CD4-positive, alpha-beta T cell treated with Interleukin-2 at 100 ng/mL for 4 hours (primary cell): ENCODE data around the gene RUFY3.
A peak's percentile ranks its signal among the peaks of the same experiment; 100 is the strongest.
"Not testable (repeated sequence)": the region's sequence is repeated elsewhere in the genome, so short reads cannot be mapped to it uniquely, and the experiment has no call there.

ENCODE experiments used
- DNase-seq: peaks from one replicate; pipeline ENCODE4 v3.0.0-alpha.2; 2020; ENCODE audit warnings: low spot score

The RUFY3 gene

GRCh38 chr4:70721747-70722146, at the start of gene RUFY3:
Gene RUFY3 (plus strand): TSS chr4:70721964. CDS start chr4:70722574, 610 bp downstream.
- DNase-seq, result no peak

GRCh38 chr4:70674191-70674590, 47.6 kb upstream of the RUFY3 start:
- DNase-seq, result no peak

- DNase-seq, result no peak
Observed at GRCh38 chr4:70674731-70675130, 47.0 kb upstream of the RUFY3 start.

- DNase-seq, result no peak
Observed at GRCh38 chr4:70676554-70677090, 45.1 kb upstream of the RUFY3 start.

GRCh38 chr4:70678383-70678999, 43.3 kb upstream of the RUFY3 start:
- DNase-seq, result peak; percentile 17

- no peak for DNase-seq
Observed at GRCh38 chr4:70680934-70681333, 40.8 kb upstream of the RUFY3 start.

- no peak for DNase-seq
Observed at GRCh38 chr4:70681704-70682103, 40.1 kb upstream of the RUFY3 start.

GRCh38 chr4:70682142-70682541, 39.6 kb upstream of the RUFY3 start:
- not testable (repeated sequence) for DNase-seq

- DNase-seq, result no peak
Observed at GRCh38 chr4:70687392-70687791, 34.4 kb upstream of the RUFY3 start.

GRCh38 chr4:70687821-70688794, 33.7 kb upstream of the RUFY3 start, which contains the start of gene UTP3:
Gene UTP3 (plus strand): TSS chr4:70688532. CDS start chr4:70688678, 146 bp downstream.
- peak; percentile 96 for DNase-seq

- peak; percentile 7 for DNase-seq
Observed at GRCh38 chr4:70688795-70689231, 33.0 kb upstream of the RUFY3 start.

- no peak for DNase-seq
Observed at GRCh38 chr4:70691661-70692060, 30.1 kb upstream of the RUFY3 start.

- DNase-seq, result not testable (repeated sequence)
Observed at GRCh38 chr4:70694633-70695032, 27.1 kb upstream of the RUFY3 start.

GRCh38 chr4:70698435-70698834, 23.3 kb upstream of the RUFY3 start:
- not testable (repeated sequence) for DNase-seq

GRCh38 chr4:70700712-70701111, 21.1 kb upstream of the RUFY3 start:
- no peak for DNase-seq

- DNase-seq, result no peak
Observed at GRCh38 chr4:70701271-70701670, 20.5 kb upstream of the RUFY3 start.

GRCh38 chr4:70702592-70702991, 19.2 kb upstream of the RUFY3 start:
- not testable (repeated sequence) for DNase-seq

- DNase-seq, result no peak
Observed at GRCh38 chr4:70703619-70704214, 18.0 kb upstream of the RUFY3 start.

- peak; percentile 57 for DNase-seq
Observed at GRCh38 chr4:70704215-70704930, 17.4 kb upstream of the RUFY3 start.

- DNase-seq, result no peak
Observed at GRCh38 chr4:70704931-70705182, 16.9 kb upstream of the RUFY3 start.

GRCh38 chr4:70705183-70706043, 16.4 kb upstream of the RUFY3 start:
- DNase-seq, result peak; percentile 76
